Motor neuron (in vitro differentiated cells): ENCODE data around the gene NEK11. TPM values are rescaled to one million over a fixed set of nuclear protein-coding genes. Genes with fewer than 3 reads are reported as not detected.

Experiments used
- ATAC-seq, 8 experiments: fragments of 200-7000 bp; cut with Tn5 transposase; replicated peaks in 6 of 8; 2 replicates each; pipeline ENCODE4 v1.8.0; 2021; ENCODE audit warnings: mild to moderate bottlenecking in 8 of 8, moderate library complexity in 8 of 8
- H3K27ac ChIP-seq, 2 donors: fragments of 250-450 bp; sonication (Bioruptor Pico); 2 replicates each; pipeline ENCODE4 v1.9.0; 2021; ENCODE audit warnings: antibody characterized with exemption in 2 of 2, mild to moderate bottlenecking in 2 of 2, moderate library complexity in 1 of 2
- H3K4me1 ChIP-seq, 2 donors: fragments of 250-450 bp; sonication (Bioruptor Pico); replicated peaks in 1 of 2; 2 replicates each; pipeline ENCODE4 v1.6.1; 2021; ENCODE audit warnings: antibody characterized with exemption in 2 of 2, mild to moderate bottlenecking in 2 of 2, moderate library complexity in 1 of 2
- H3K4me3 ChIP-seq, 5 donors: fragments of 250-450 bp; sonication (Bioruptor Pico); 2 replicates each; pipeline ENCODE4 v1.9.0; 2021; ENCODE audit warnings: antibody characterized with exemption in 5 of 5, mild to moderate bottlenecking in 5 of 5, moderate library complexity in 4 of 5
- WGBS, 10 experiments: fragments of 450-650 bp; shearing (Covaris generic); methylation state at CpG; one replicate each; pipeline ENCODE4 v1.0.0; 2022; 5-methylcytosine and 5-hydroxymethylcytosine counted together
- in situ Hi-C, 9 experiments: fragments of 400-800 bp; cut with MboI; loops; one replicate each; pipeline ENCODE4 v1.15.0; 2021; ENCODE audit warnings: low sequenced_read_pairs in 9 of 9, low pct_unique_long_range_greater_than_20kb in 2 of 9; ENCODE audit not compliant: unreplicated experiment in 9 of 9
- total RNA-seq, 8 experiments: library from RNA; unstranded; fragments of 300-600 nt; gene quantifications; 2 replicates each; pipeline versions ENCODE4 v1.2.3 to v1.2.4, GENCODE V29; 2022

The NEK11 gene
- total RNA-seq = 10 to 100 TPM in 1 of 8 experiments, 1 to 10 TPM in 7; 1.1 to 10.3 (median 3.4) TPM

- H3K4me1 ChIP-seq = no peaks in the 10 kb centered on the region
- WGBS, 10 experiments = 0 to 60% (median 25%) methylated on average over 2 to 24 of the region's 56 CpGs; no CpG with 5 or more reads in 1 of the 10 experiments
- peak within 1 kb of the TSS in 1 of 2 donors; percentile 29 for H3K27ac ChIP-seq
- in situ Hi-C loops = loop anchor here in 6 of 9 experiments (25.0 kb wide), 4 partner anchors 486 to 1161 kb away; partner anchors contain the start of genes CPNE4 (in 2 of the 6) and MRPL3 (in 1 of the 6)
- H3K4me3 ChIP-seq = peak within 1 kb of the TSS; percentile 28 to 41 (median 33)
- peak; percentile 86 to 98 (median 96) for ATAC-seq
These were observed at the start of gene NEK11, which contains the start of gene ASTE1 for GRCh38 chr3:131026321-131027151. NEK11 (plus strand) TSS chr3:131026877; CDS start chr3:131029709, 2,832 bp downstream. ASTE1 (minus strand) TSS chr3:131026825; CDS start chr3:131025306, 1,519 bp downstream.

DNA sequence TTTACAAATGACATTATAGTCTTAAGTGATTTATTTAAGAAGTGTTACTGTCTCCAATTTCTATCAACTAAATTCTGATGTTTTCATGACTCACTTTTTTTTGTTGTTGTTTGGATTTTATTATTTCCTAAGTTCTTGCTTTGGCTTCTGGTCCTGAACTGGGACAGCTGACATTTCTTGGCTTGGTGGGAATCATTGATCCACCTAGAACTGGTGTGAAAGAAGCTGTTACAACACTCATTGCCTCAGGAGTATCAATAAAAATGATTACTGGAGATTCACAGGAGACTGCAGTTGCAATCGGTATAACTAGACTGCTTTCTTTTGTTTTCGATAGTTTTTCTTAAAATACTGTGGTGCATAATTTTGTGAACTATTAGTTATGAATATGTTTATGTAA, 47.6 kb upstream of the NEK11 start:
- H3K27ac ChIP-seq = no peak overlapping the region
- WGBS, 10 experiments = 0 to 100% (median 89%) methylated on average over 1 to 2 of the region's 2 CpGs
- in situ Hi-C loops = no loop called here
- H3K4me3 ChIP-seq = no peak overlapping the region
- no peaks in the 10 kb centered on the region for H3K4me1 ChIP-seq
- peak in 2 of 8 experiments; percentile 28 to 63 for ATAC-seq

- Histone ChIP-seq H3K27ac (no peak overlapping the region), H3K4me1 (no peaks in the 10 kb centered on the region), H3K4me3 (no peak overlapping the region)
- in situ Hi-C loops = no loop called here
- 79 to 100% (median 90%) methylated on average over 1 to 2 of the region's 2 CpGs; no CpG with 5 or more reads in 2 of the 10 experiments for WGBS, 10 experiments
- ATAC-seq = no peak
These were observed 45.2 kb upstream of the NEK11 start for GRCh38 chr3:130981469-130981868.

DNA sequence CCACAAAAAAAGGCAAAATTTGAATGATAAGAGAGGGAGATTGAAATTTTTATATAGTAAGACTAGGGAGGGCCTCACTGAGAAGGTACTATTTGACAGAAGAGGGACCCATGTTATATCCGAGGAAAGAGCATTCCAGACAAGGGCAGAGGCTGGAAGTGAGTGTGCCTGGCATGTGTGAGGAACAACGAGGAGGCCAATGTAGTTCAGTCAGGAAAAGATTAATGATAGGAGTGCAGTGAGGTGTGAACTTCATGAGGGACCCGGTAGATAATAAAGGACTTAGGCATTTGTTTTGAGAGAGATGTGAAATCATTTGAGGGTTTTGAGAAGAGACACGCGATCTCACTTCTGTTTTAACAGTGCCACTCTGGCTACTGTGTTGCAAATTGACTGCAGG, 36.4 kb upstream of the NEK11 start:
- in situ Hi-C loops = no loop called here
- H3K27ac ChIP-seq = no peak overlapping the region
- H3K4me3 ChIP-seq = no peak overlapping the region
- 25 to 67% (median 50%) methylated on average over 1 to 5 of the region's 5 CpGs; no CpG with 5 or more reads in 2 of the 10 experiments for WGBS, 10 experiments
- no peaks in the 10 kb centered on the region for H3K4me1 ChIP-seq
- peak in 3 of 8 experiments; percentile 38 to 79 (median 76) for ATAC-seq

DNA sequence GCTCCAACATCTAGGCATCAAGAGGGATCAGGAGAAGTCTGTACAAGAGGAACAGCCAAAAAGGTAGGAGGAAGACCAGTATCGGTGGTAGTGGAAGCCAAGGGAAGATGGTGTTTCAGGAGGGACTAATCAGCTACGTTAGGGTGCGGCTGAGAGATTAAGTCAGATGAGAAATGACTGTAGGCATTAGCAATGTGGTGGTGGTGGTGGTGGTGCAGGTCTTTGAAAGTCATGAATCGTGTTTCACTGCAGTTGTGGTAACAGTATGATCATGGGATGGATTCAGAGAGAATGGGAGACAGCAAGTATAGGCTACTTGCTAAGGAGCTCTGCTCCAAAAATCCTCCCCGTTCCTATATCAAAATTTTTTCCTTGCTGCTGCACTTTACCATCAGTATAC, 35.6 kb upstream of the NEK11 start:
- no peaks in the 10 kb centered on the region for H3K4me1 ChIP-seq
- no peak overlapping the region for H3K4me3 ChIP-seq
- H3K27ac ChIP-seq = no peak overlapping the region
- in situ Hi-C loops = no loop called here
- no peak for ATAC-seq
- whole genome bisulfite sequencing, 10 experiments = 90 to 100% (median 97%) methylated on average over 1 to 5 of the region's 5 CpGs; no CpG with 5 or more reads in 1 of the 10 experiments

DNA sequence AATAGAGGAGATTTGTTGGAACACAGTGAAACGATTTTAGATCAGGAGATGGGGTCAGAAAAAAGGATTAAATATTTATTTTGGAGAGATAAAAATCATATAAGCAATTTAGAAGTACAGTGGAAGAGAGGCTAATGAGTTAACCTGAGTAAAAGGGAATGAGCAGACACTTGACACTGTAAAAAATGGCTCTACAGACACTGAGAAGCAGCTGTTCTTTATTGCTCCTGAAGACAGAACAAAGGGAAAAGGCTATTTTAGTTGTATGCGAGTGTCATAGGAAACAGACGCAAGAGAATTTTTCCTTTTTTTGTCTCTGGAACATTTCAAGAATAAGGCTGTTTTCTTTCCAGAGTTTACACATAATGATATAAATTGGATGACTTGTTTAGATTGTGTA, 34.3 kb upstream of the NEK11 start:
- H3K27ac ChIP-seq = no peak overlapping the region
- no peaks in the 10 kb centered on the region for H3K4me1 ChIP-seq
- 47 to 92% (median 80%) methylated on average over 1 to 3 of the region's 3 CpGs for whole genome bisulfite sequencing, 10 experiments
- peak in 1 of 8 experiments; percentile 25 for ATAC-seq
- in situ Hi-C loops = no loop called here
- H3K4me3 ChIP-seq = no peak overlapping the region

DNA sequence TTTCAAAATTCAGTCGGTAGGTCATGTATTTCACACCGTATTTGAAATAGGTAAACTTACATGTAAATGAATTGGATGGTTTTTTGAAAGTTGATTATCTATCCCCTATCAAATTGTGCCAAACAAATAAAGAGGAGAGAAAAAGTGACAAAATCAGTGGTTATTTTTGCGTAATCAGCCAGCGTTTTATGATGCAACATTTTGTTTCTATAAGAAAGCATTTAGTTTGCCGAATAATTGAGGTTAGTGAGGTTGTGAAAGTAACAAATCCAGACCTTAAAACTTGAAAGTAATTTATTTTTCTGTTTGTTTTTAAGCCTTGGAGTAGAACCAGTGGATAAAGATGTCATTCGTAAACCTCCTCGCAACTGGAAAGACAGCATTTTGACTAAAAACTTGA, 29.4 kb upstream of the NEK11 start:
- 72 to 100% (median 99%) methylated on average over 5 to 7 of the region's 7 CpGs for WGBS, 10 experiments
- Histone ChIP-seq H3K4me1 (no peaks in the 10 kb centered on the region), H3K27ac (no peak overlapping the region), H3K4me3 (no peak overlapping the region)
- in situ Hi-C loops = no loop called here
- ATAC-seq = no peak

DNA sequence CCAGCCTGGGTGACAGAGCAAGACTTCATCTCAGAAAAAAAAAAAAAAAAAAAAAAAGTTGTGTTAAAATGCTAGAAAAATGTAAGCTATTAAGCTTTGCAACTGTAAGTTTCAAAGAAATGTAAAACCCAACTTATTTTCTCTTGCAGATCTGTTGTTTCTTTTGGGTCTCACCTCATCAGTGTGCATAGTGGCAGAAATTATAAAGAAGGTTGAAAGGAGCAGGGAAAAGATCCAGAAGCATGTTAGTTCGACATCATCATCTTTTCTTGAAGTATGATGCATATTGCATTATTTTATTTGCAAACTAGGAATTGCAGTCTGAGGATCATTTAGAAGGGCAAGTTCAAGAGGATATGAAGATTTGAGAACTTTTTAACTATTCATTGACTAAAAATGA, 25.6 kb upstream of the NEK11 start:
- WGBS, 10 experiments = 33 to 100% (median 100%) methylated on average over 1 of the region's 1 CpG; no CpG with 5 or more reads in 2 of the 10 experiments
- Histone ChIP-seq H3K4me3 (no peak overlapping the region), H3K27ac (no peak overlapping the region), H3K4me1 (no peaks in the 10 kb centered on the region)
- in situ Hi-C loops = no loop called here
- ATAC-seq = no peak

DNA sequence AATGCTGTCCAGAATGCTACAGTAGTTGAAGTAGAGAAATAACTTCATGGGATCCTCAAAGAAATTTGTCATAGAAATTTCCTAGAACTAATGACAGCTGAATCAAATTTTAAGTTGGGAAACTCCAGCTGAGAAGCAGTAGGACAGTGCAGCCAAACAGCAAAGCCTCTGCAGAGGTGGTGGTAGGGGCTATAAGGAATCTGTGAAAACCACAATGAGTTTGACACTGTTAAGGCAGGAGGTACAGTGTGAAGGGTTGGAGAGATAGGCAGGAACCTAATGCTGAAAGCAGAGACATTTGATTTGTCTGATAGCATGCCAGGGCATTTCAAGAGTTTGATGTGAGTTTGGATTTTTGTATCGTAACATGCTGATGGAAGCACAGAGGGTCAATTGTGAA, 22.1 kb upstream of the NEK11 start:
- no peak for ATAC-seq
- no peak overlapping the region for H3K4me3 ChIP-seq
- in situ Hi-C loops = no loop called here
- H3K27ac ChIP-seq = no peak overlapping the region
- 88 to 100% (median 100%) methylated on average over 1 of the region's 1 CpG; no CpG with 5 or more reads in 3 of the 10 experiments for WGBS, 10 experiments
- no peaks in the 10 kb centered on the region for H3K4me1 ChIP-seq

DNA sequence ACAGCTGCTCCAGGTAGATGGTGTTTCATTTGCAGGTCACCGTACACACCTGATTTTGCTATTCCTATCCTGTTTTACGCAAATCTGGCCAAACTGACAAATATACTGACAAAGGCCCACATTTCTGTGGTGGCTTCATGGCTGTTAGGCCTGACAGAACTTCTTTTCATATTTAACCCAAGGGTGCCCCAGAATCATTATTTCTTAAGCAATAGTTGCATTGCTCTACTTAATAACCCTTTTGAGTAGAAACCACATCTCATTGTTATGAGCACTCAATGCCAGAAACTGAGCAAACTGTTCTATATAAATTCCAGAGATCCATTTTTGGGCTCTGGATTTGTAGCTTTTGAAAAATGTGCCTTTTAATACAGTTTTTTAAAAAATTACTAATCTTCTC, 19.4 kb upstream of the NEK11 start:
- Histone ChIP-seq H3K27ac (no peak overlapping the region), H3K4me1 (no peaks in the 10 kb centered on the region), H3K4me3 (no peak overlapping the region)
- in situ Hi-C loops = no loop called here
- WGBS, 10 experiments = 80 to 100% (median 100%) methylated on average over 1 to 2 of the region's 2 CpGs; no CpG with 5 or more reads in 1 of the 10 experiments
- ATAC-seq = no peak

DNA sequence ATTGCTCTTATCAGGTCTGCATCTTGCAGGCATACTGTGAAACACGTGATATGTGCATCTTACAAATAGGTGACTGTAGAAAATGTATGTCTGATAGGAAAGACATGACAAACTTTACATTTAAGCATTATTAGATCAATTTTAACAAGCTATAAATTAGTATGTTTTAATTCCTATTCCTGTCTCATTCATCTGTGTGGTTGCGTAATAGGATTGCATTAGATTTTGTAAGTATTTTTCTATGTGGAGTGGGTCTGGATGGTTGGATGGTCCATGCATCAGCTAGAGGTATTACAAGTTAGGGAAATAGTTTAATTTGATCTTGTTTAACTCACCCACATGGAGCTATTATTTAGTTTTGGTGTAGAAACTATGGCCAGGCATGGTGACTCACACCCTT, 18.9 kb upstream of the NEK11 start:
- H3K4me3 ChIP-seq = no peak overlapping the region
- in situ Hi-C loops = no loop called here
- ATAC-seq = no peak
- no peak overlapping the region for H3K27ac ChIP-seq
- 90 to 100% (median 100%) methylated on average over 1 to 2 of the region's 2 CpGs; no CpG with 5 or more reads in 1 of the 10 experiments for WGBS, 10 experiments
- no peaks in the 10 kb centered on the region for H3K4me1 ChIP-seq

DNA sequence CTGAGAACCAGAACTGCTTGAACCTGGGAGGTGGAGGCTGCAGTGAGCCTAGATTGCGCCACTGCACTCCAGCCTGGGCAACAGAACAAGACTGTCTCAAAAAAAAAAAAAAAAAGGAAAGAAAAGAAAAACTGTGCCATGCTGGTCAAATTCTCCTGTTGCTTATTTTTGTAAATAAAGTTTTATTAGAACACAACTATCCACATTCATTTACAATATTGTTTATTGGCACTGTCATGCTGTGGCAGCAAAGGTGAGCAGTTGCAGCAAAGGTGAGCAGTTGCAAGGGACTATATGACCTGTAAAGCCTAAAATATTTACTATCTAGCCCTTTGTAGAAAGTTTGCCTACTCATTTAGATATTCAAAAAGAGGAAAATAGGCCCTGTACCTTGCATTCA, 18.4 kb upstream of the NEK11 start:
- no peak overlapping the region for H3K27ac ChIP-seq
- ATAC-seq = no peak
- H3K4me3 ChIP-seq = no peak overlapping the region
- no peaks in the 10 kb centered on the region for H3K4me1 ChIP-seq
- in situ Hi-C loops = no loop called here
- 100% methylated on average over 1 of the region's 1 CpG; no CpG with 5 or more reads in 8 of the 10 experiments for WGBS, 10 experiments

- Histone ChIP-seq H3K27ac (no peak overlapping the region), H3K4me1 (no peaks in the 10 kb centered on the region), H3K4me3 (no peak overlapping the region)
- 0 to 100% (median 73%) methylated on average over 1 of the region's 1 CpG; no CpG with 5 or more reads in 6 of the 10 experiments for WGBS, 10 experiments
- in situ Hi-C loops = no loop called here
- ATAC-seq = no peak
These were observed 17.0 kb upstream of the NEK11 start for GRCh38 chr3:131009698-131010097.
